Measurements from ENCODE around the gene P3R3URF. TPM values are rescaled to one million over a fixed set of nuclear protein-coding genes. Genes with fewer than 3 reads are reported as not detected.

P3R3URF gene
- total RNA-seq, 1 donor from 2014 or later = not detected

- DNase-seq (ENCODE audit: low read depth) (no peak), FAIRE-seq (no peak)
- Histone ChIP-seq H3K4me3 (ENCODE audit: low read depth, low read length) (no peak overlapping the region), H3K27me3 (ENCODE audit: control insufficient read depth, insufficient read depth, low read length) (no peaks in the 10 kb centered on the region), H3K36me3 (ENCODE audit: control insufficient read depth, insufficient read depth, low read length) (peaks cover 28% of the 10 kb centered on the region)
- TF ChIP-seq CTCF (IDR thresholded peaks at IDR 0.05; ENCODE audit: insufficient read depth, low read length, severe bottlenecking) = no peak
Measured at GRCh38 chr1:46193285-46193684, 17.0 kb upstream of the P3R3URF start.

- Histone ChIP-seq H3K27me3 (ENCODE audit: control insufficient read depth, insufficient read depth, low read length) (no peaks in the 10 kb centered on the region), H3K4me3 (ENCODE audit: low read depth, low read length) (no peak overlapping the region), H3K36me3 (ENCODE audit: control insufficient read depth, insufficient read depth, low read length) (peaks cover 31% of the 10 kb centered on the region)
- TF ChIP-seq CTCF (IDR thresholded peaks at IDR 0.05; ENCODE audit: insufficient read depth, low read length, severe bottlenecking) = no peak
- FAIRE-seq (no peak), DNase-seq (ENCODE audit: low read depth) (no peak)
Measured at GRCh38 chr1:46192171-46192570, 15.9 kb upstream of the P3R3URF start.

GRCh38 chr1:46191033-46191701, 14.9 kb upstream of the P3R3URF start:
- Histone ChIP-seq H3K27me3 (ENCODE audit: control insufficient read depth, insufficient read depth, low read length) (no peaks in the 10 kb centered on the region), H3K36me3 (ENCODE audit: control insufficient read depth, insufficient read depth, low read length) (peaks cover 25% of the 10 kb centered on the region), H3K4me3 (ENCODE audit: low read depth, low read length) (no peak overlapping the region)
- DNase-seq (ENCODE audit: low read depth) (no peak), FAIRE-seq (no peak)
- TF ChIP-seq CTCF (IDR thresholded peaks at IDR 0.05; ENCODE audit: insufficient read depth, low read length, severe bottlenecking) = no peak

- peaks cover 22% of the 10 kb centered on the region for H3K36me3 ChIP-seq (ENCODE audit: control insufficient read depth, insufficient read depth, low read length)
- H3K4me3 ChIP-seq (ENCODE audit: low read depth, low read length) = no peak overlapping the region
- DNase-seq (ENCODE audit: low read depth) (peak; percentile 57), FAIRE-seq (peak; percentile 85)
- no peak for TF ChIP-seq CTCF (IDR thresholded peaks at IDR 0.05; ENCODE audit: insufficient read depth, low read length, severe bottlenecking)
- H3K27me3 ChIP-seq (ENCODE audit: control insufficient read depth, insufficient read depth, low read length) = no peaks in the 10 kb centered on the region
Measured at GRCh38 chr1:46190539-46190938, 14.3 kb upstream of the P3R3URF start.

GRCh38 chr1:46188295-46189030, 12.2 kb upstream of the P3R3URF start:
- TF ChIP-seq CTCF (IDR thresholded peaks at IDR 0.05; ENCODE audit: insufficient read depth, low read length, severe bottlenecking) = peak; percentile 19
- no peak overlapping the region for H3K4me3 ChIP-seq (ENCODE audit: low read depth, low read length)
- FAIRE-seq (no peak), DNase-seq (ENCODE audit: low read depth) (peak; percentile 43)
- H3K27me3 ChIP-seq (ENCODE audit: control insufficient read depth, insufficient read depth, low read length) = no peaks in the 10 kb centered on the region
- H3K36me3 ChIP-seq (ENCODE audit: control insufficient read depth, insufficient read depth, low read length) = peaks cover 24% of the 10 kb centered on the region
